Neutrophil (primary cell): ENCODE data around the gene THSD7B.

Experiments used
- H3K27ac ChIP-seq: fragments of 200-600 bp; sonication (generic); 2 replicates; pipeline ENCODE4 v1.5.1; 2016; ENCODE audit warnings: mild to moderate bottlenecking, moderate library complexity
- H3K27me3 ChIP-seq: fragments of 200-600 bp; sonication (generic); 2 replicates; pipeline ENCODE4 v1.6.0; 2016; ENCODE audit warnings: mild to moderate bottlenecking
- H3K36me3 ChIP-seq: fragments of 200-600 bp; sonication (generic); 2 replicates; pipeline ENCODE4 v1.5.1; 2017
- H3K4me1 ChIP-seq, 2 experiments: fragments of 200-600 bp in 1 of 2; sonication (generic) in 1 of 2; 1 replicate in 1 of 2; 2 replicates in 1 of 2; pipeline versions ENCODE4 v1.5.1 to v1.6.1; 2013 to 2016; ENCODE audit warnings: low read depth in 1 of 2, low read length in 1 of 2, mild to moderate bottlenecking in 1 of 2, moderate library complexity in 1 of 2; ENCODE audit not compliant: control insufficient read depth in 1 of 2, insufficient read depth in 1 of 2
- H3K4me3 ChIP-seq, 2 experiments: fragments of 200-600 bp in 1 of 2; sonication (generic) in 1 of 2; 1 replicate in 1 of 2; 2 replicates in 1 of 2; pipeline ENCODE4 v1.5.1; 2013 to 2016; ENCODE audit warnings: low read depth in 1 of 2, low read length in 1 of 2, mild to moderate bottlenecking in 1 of 2, moderate library complexity in 1 of 2
- H3K9me3 ChIP-seq: fragments of 200-600 bp; sonication (generic); 2 replicates; pipeline ENCODE4 v1.5.1; 2016
- TF ChIP-seq, protein P1 (sequence below): fragments of 200-600 bp; sonication (generic); IDR thresholded peaks from 2 replicates; pipeline ENCODE4 v1.5.1; 2016; ENCODE audit warnings: antibody characterized with exemption

THSD7B gene

GRCh38 chr2:137250401-137250800 lies 485.1 kb downstream of the THSD7B start:
- TF ChIP-seq, protein P1, sequence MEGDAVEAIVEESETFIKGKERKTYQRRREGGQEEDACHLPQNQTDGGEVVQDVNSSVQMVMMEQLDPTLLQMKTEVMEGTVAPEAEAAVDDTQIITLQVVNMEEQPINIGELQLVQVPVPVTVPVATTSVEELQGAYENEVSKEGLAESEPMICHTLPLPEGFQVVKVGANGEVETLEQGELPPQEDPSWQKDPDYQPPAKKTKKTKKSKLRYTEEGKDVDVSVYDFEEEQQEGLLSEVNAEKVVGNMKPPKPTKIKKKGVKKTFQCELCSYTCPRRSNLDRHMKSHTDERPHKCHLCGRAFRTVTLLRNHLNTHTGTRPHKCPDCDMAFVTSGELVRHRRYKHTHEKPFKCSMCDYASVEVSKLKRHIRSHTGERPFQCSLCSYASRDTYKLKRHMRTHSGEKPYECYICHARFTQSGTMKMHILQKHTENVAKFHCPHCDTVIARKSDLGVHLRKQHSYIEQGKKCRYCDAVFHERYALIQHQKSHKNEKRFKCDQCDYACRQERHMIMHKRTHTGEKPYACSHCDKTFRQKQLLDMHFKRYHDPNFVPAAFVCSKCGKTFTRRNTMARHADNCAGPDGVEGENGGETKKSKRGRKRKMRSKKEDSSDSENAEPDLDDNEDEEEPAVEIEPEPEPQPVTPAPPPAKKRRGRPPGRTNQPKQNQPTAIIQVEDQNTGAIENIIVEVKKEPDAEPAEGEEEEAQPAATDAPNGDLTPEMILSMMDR: no peak
- no peaks in the 10 kb centered on the region for H3K9me3 ChIP-seq
- no peaks in the 10 kb centered on the region for H3K36me3 ChIP-seq
- H3K27me3 ChIP-seq: no peaks in the 10 kb centered on the region
- no peak overlapping the region for H3K27ac ChIP-seq
- H3K4me1 ChIP-seq: no peaks in the 10 kb centered on the region
- H3K4me3 ChIP-seq: no peak overlapping the region

DNA sequence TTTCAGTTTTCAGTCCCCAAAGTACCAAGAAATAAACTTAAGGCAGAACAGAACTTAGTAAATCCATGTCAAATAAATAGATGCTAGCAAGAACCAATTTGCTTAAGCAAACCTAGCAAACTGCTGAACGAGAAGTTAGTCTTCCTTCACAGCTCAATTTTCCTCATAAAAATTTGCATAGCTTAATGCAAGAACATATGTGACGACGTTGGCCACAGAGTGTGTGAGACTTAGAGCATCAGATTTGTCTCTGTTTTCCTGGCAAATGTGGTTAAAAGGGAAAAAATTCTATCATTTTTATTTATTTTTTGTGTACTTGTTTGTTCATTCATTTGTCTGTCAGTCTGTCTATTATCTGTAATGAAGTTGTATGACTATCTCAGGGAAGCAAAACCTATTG lies 485.7 kb downstream of the THSD7B start:
- Histone ChIP-seq H3K4me1 (no peaks in the 10 kb centered on the region), H3K9me3 (no peaks in the 10 kb centered on the region), H3K36me3 (no peaks in the 10 kb centered on the region), H3K4me3 (no peak overlapping the region), H3K27ac (no peak overlapping the region), H3K27me3 (no peaks in the 10 kb centered on the region)
- TF ChIP-seq, protein P1: no peak

DNA sequence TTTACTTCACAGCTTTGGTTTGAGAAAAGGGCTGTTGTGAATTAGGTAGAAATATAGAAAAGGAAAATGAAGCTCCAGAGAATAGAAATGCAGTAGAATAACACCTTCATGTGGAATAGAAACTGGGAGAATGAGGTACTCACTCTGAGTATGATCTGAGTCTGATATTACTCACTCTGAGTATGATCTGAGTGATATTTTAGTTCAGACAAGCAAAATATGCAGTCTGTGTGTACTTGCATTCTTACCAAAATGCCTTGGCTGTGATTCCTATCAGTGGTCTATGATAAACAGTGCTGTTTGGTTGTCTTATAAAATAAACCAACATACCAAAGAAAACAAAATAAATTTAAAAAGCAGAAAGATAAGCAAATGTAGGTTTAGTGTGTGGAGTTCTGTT lies 487.6 kb downstream of the THSD7B start:
- TF ChIP-seq, protein P1: no peak
- H3K4me3 ChIP-seq: no peak overlapping the region
- H3K27ac ChIP-seq: no peak overlapping the region

GRCh38 chr2:137254052-137254451 lies 488.7 kb downstream of the THSD7B start:
- Histone ChIP-seq H3K4me3 (no peak overlapping the region), H3K27ac (no peak overlapping the region), H3K27me3 (no peaks in the 10 kb centered on the region), H3K9me3 (no peaks in the 10 kb centered on the region), H3K36me3 (no peaks in the 10 kb centered on the region), H3K4me1 (no peaks in the 10 kb centered on the region)
- TF ChIP-seq, protein P1: no peak

More for the DNA sequence above, 487.6 kb downstream of the THSD7B start:
- H3K4me1 ChIP-seq: no peaks in the 10 kb centered on the region
- no peaks in the 10 kb centered on the region for H3K36me3 ChIP-seq
- H3K9me3 ChIP-seq: no peaks in the 10 kb centered on the region
- no peaks in the 10 kb centered on the region for H3K27me3 ChIP-seq

GRCh38 chr2:137255345-137255744 lies 490.0 kb downstream of the THSD7B start:
- H3K4me3 ChIP-seq: no peak overlapping the region
- no peak overlapping the region for H3K27ac ChIP-seq
- TF ChIP-seq, protein P1: no peak
- no peaks in the 10 kb centered on the region for H3K4me1 ChIP-seq
- no peaks in the 10 kb centered on the region for H3K27me3 ChIP-seq
- no peaks in the 10 kb centered on the region for H3K36me3 ChIP-seq
- H3K9me3 ChIP-seq: no peaks in the 10 kb centered on the region

GRCh38 chr2:137255990-137256389 lies 490.6 kb downstream of the THSD7B start:
- no peaks in the 10 kb centered on the region for H3K36me3 ChIP-seq
- no peak overlapping the region for H3K4me3 ChIP-seq
- no peaks in the 10 kb centered on the region for H3K9me3 ChIP-seq
- H3K27me3 ChIP-seq: no peaks in the 10 kb centered on the region
- H3K27ac ChIP-seq: no peak overlapping the region
- TF ChIP-seq, protein P1: no peak
- H3K4me1 ChIP-seq: no peaks in the 10 kb centered on the region
